KG1 (cell line): ENCODE measurements around the gene COL2A1.
"Not testable (repeated sequence)": the region's sequence is repeated elsewhere in the genome, so short reads cannot be mapped to it uniquely, and the experiment has no call there.

ENCODE experiments used
- DNase-seq: peaks from one replicate; lab custom pipeline; 2025; lab: John Stamatoyannopoulos, UW

The COL2A1 gene

GRCh38 chr12:47975036-47975620 lies 29.1 kb downstream of the COL2A1 start:
- DNase-seq = no peak

GRCh38 chr12:47973870-47974269 lies 30.4 kb downstream of the COL2A1 start:
- no peak for DNase-seq

- no peak for DNase-seq
Measured at GRCh38 chr12:47972895-47973294, 31.4 kb downstream of the COL2A1 start.

GRCh38 chr12:47970843-47971242 lies 33.4 kb downstream of the COL2A1 start:
- DNase-seq = no peak

GRCh38 chr12:47969845-47970244 lies 34.4 kb downstream of the COL2A1 start:
- DNase-seq = no peak

- DNase-seq = no peak
Measured at GRCh38 chr12:47967461-47968321, 36.6 kb downstream of the COL2A1 start.

GRCh38 chr12:47965581-47965980 lies 38.7 kb downstream of the COL2A1 start:
- DNase-seq = no peak

- DNase-seq = no peak
Measured at GRCh38 chr12:47964106-47964728, 40.1 kb downstream of the COL2A1 start.

GRCh38 chr12:47963340-47964040 lies 40.8 kb downstream of the COL2A1 start, which contains the start of gene TMEM106C:
TMEM106C (plus strand) TSS chr12:47963596; CDS start chr12:47964237, 641 bp downstream.
- peak; percentile 40 for DNase-seq

GRCh38 chr12:47962198-47962597 lies 42.1 kb downstream of the COL2A1 start:
- no peak for DNase-seq

GRCh38 chr12:47957671-47958070 lies 46.6 kb downstream of the COL2A1 start:
- DNase-seq = not testable (repeated sequence)

- no peak for DNase-seq
Measured at GRCh38 chr12:47955059-47955458, 49.2 kb downstream of the COL2A1 start.

- DNase-seq = no peak
Measured at GRCh38 chr12:47954467-47955045, 49.7 kb downstream of the COL2A1 start.

GRCh38 chr12:47954058-47954457 lies 50.2 kb downstream of the COL2A1 start:
- no peak for DNase-seq

GRCh38 chr12:47950856-47951468 lies 53.3 kb downstream of the COL2A1 start:
- DNase-seq = no peak

GRCh38 chr12:47949441-47950341 lies 54.6 kb downstream of the COL2A1 start:
- no peak for DNase-seq

GRCh38 chr12:47947341-47947740 lies 56.9 kb downstream of the COL2A1 start:
- DNase-seq = no peak

GRCh38 chr12:47946413-47947323 lies 57.6 kb downstream of the COL2A1 start:
- no peak for DNase-seq

GRCh38 chr12:47945341-47945728 lies 58.9 kb downstream of the COL2A1 start:
- no peak for DNase-seq
